ENCODE results near the gene KLK11. TPM values are rescaled to one million over a fixed set of nuclear protein-coding genes. Genes with fewer than 3 reads are reported as not detected.
"Not testable (repeated sequence)": the region's sequence is repeated elsewhere in the genome, so short reads cannot be mapped to it uniquely, and the experiment has no call there.

KLK11 gene
- polyA plus RNA-seq, 1 donor, result 0.15 TPM

DNA sequence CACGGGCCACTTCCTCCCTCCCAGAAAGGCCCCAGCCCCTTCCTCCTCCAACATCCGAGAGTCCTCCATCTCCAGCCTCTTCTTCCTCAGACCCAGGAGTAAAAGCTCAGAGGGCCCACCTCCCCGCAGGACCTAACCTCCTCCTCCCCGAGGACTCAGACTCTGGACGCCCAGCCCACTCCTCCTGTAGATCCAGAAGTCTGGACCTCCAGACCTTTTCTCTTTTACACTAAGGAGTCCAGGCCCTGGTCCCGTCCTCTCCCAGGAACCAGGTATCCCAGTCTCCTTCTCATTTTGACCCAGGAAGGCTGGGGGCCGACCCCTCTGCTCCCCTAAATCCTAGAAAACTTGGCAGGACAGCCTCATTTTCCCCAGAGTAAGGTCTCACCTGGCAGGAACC is 23.1 kb downstream of the KLK11 start:
- DNase-seq, result no peak

DNA sequence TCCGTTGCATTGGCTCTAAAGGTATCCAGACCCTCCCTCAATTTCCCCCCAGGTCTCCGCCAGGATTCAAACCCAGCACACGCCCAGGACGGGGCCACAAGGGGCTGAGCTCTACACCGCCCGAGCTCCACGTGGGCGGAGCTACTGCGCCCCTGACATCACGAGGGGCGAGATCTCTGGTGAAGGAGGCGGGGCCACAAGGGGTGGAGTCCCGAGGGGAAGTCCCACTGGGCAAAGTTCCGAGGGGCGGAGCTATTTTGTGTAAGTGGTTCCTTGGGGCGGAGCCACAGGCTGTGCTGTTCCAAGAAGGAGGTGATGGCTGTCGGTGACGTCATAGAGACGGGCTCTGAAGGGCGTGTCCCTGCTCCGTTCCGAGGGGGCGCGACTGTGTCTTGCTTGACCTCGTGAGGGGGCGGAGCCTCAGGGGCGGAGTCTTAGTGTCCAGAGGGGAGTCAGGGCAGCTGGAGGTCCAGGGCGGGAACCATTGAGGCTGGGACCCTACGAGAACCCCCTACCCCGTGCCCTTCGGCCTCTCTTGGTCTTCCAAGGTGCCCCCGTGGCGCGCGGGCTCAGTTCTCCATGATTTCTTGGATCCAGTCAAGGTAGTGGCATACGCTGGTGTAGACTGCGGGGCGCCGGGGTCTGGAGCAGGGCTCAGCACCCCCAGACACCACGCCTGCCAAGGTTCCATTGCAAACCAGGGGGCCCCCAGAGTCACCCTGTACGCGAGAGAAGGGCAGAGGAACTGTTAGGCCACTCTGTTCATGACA is 23.7 kb downstream of the KLK11 start:
- peak; percentile 40 for DNase-seq

DNA sequence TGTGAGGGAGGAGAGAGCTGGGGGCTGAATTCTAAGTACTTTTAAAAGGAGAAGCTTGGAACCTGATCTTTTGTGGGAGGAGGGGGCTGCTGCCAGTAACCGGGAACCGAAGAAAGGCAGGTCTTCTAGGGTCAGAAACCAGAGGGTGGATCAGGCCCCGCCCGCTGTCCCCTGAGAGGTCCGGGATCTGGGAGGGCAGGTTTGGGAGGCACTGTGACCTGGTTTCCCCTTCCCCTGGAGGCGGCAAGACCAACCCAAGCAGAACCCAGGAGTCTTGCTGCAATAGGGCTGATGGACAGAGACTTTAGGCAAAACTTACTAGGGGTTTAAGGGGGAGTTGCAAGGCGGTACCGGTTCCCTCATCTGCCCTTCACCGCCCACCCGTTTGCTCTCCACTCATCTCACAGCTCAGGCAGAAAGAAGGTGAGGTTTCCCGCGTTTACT is 24.3 kb downstream of the KLK11 start:
- DNase-seq, result peak; percentile 60

DNA sequence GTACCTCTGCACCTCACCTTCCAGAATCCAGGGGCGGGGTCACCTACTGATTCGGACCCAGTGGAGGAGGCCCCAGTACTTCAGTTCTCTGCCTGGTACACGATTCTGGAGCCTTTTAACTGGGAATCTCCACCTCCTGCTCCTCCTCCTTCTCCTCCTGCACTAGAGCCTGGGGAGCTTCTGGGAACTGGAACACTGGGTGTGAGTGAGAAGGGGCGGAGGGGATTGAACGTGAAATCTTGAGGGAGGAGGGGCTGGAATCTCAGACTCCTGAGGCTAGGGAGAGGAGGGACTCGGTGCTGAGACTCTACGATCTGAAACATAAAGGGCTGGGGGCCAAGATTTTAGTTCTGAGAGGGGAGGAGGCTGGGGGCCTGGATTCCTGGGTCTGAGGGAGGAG is 24.9 kb downstream of the KLK11 start, which contains the start of gene KLK8:
KLK8 (minus strand) TSS at position 90 of the 400 bp plus-strand sequence. CDS start 437 bp downstream, outside the sequence.
- DNase-seq, result peak; percentile 44

DNA sequence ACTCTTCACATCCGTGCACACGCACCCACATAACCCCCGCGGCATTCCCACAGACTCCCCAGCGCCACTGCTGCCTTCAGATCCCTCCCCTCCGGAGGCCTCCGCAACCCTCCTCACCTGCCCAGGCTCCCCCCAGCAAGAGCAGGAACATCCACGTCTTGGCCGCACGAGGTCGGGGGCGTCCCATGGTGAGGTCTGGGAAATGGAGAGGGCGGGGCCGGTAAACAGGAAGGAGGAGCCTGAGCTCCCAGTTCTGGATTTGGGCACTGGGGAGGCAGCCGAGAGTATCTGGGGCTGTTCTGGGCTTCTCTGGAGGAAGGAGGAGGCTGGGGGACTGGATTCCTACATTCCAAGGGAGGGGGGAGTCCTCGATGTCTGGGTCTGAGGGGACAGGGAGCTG is 25.4 kb downstream of the KLK11 start:
- no peak for DNase-seq

DNA sequence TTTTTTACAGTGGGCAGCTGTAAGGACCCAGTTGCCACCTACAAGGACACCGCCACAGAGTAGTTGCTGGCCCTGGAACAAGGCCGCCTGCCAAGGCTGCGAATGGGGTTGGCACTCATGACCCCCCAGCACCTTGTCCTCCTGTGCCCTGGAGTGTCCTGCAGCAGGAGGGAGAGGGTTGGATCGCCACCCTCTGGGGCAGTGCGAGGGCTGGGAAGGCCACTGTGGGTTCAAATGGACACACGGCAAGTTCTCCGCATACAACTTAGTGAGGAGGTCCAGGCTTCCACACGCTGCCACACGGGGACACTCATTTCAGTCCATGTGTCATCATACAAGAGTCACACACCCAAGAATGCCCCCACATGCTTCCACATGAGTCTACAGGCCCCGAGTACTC is 26.0 kb downstream of the KLK11 start:
- DNase-seq, result no peak

DNA sequence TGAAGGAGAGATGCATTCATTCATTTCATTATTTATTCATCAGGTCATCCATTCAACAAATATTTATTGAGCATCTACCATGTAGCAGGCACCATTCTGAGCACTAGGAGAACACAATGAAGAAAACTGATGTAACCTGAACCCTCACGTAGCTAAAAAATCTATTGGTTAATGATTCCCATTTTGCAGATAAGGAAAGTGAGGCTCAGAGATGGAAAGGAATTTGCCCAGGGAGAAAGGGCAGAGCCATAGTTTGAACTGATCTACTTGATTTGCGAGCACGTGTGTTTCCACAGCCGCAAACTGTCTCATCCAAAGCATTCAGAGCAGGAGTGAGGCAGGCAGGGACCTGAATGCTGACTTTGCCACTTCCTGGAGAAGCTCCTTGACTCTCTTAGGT is 27.7 kb downstream of the KLK11 start:
- no peak for DNase-seq

DNA sequence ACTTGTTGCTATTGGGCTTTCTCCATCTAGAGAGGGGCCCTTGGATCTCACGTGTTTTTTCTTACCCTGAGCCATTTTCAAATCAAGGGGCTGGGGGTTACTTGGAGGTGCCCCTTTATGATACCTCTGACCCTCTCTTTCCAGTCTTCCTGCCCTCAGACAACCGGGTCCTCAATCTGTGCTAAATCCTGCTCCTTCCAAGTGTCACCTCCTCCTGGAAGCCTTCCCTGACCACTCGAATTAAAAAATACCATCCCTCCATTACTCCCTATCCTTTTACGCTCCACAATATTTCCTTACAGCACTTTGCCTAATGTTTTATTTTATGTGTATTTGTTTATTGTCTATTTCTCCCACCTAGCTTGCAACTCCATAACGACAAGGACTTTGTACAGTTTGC is 28.4 kb downstream of the KLK11 start:
- DNase-seq, result no peak

DNA sequence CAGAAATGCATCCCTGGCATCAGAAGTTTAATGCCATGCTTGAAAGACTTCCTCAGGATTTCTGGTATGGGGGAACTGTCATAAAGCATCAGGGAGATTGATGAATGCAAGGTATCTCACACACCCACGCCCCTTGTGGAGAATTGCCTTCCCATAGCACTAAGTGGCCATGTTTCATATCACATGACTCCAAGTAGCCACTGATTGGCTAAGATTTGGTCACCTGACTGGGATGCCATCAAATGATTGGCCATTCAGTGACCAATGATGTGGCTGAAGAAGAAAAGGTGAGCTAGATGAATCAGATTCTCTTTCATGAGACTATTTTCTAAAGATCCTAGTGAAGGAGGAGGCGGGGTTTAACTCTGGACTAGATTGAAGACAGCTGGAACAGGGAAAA is 32.3 kb downstream of the KLK11 start:
- DNase-seq, result no peak

DNA sequence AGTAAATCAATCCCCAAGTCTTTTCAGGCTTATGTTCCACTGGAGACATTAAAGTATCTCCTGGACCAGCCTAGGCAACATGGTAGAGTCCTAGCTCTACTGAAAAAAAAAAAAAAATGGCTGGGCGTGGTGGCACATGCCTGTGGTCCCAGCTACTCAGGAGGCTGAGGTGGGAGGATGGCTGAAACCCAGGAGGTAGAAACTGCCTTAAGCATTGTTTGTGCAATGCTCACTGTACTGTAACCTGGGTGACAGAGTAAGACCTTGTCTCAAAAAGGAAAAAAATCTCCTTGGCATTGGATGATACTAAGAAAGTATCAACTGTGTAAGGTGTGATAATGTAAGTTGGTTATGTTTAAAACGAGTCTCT is 33.8 kb downstream of the KLK11 start:
- DNase-seq, result no peak

DNA sequence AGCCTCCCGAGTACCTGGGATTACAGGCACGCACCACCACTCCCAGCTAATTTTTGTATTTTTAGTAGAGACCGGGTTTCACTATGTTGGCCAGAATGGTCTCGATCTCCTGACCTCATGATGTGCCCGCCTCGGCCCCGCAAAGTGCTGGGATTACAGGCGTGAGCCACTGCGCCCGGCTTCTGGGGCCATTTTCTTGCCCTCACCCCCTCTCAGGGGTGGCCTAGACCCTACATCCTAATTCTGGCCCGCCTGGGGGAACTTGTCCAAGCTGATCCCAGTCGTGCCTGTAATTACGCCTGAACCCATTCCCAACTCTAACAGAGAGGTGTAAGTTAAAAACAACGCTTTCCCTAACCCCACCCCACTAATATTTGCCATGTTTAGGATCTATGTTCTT is 42.0 kb downstream of the KLK11 start:
- not testable (repeated sequence) for DNase-seq

DNA sequence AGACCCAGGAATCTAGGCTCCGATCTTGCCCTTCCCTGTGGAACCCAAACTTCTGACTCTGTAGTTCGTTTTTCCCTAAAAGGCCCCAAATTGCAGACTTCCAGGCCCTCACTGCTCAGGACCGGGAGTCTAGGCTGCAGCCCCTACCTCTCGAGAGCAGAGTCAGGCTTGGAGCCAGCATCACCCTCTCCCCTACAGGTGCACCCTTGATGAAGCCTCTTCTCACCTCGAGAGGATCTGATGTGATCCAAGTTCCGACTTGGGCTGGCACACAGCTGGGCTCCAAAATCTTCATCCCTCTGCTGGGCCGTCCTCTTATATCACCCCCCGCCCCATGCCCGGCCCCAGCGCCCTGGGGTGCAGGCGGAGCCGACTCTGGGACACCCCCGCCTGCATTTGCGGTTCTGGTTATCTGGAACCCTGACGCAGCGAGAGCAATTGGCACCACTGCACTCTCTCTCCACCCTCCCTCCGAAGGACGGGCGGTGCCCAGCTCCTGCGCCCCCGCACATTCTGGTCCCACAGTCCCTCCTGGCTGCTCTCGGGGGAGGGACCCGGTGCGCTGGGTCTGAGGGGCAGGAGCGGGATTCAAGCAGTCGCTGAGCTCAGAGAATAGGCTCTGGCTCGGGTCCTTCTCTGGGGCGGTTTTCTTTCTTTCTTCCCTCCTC is 42.7 kb downstream of the KLK11 start, which contains the start of gene KLK7:
KLK7 (minus strand) TSS at position 293 of the 668 bp plus-strand sequence. CDS start 1,518 bp downstream, outside the sequence.
- DNase-seq, result no peak

DNA sequence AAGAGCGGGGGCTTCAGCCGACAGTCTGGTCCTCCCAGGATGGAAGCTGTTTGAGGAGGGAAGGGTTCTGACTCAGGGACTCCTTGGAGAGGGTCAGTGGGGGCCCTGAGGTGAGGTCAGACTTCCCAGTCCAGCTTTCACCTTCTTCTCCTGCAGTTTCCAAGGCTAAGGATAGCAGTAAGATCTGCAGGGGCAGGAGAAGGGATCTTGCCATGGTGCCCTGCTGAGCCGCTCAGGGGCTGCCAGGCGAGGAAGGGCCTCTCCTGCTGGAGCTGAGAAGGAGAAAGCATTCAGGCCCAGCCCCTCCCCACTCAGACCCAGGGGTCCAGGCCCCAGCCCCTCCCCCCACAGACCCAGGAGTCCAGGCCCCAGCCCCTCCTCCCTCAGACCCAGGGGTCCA is 44.2 kb downstream of the KLK11 start:
- no peak for DNase-seq

DNA sequence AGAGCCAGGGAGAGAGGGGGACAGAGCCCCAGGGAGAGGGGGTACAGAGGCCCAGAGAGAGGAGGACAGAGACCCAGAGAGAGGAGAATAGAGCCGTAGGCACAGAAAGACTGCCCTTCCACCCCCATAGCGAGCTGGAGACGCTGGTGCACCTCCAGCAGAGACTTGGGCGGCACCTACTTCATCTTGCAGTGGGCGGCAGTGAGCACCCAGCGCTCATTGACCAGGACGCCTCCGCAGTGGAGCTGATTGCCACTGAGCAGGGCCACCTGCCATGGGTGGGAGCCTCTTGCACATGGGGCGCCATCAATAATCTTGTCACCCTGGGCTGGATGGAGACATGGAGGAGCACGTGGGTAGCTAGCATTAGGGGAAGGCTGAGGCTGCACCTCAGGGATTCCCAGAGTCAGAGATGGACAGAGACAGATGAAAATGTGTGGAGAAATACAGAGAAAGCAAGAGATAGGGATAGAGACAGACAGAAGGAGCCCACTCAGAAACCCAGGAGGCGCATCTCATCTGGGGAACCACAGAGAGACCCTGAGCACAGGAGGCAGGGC is 44.7 kb downstream of the KLK11 start:
- no peak for DNase-seq

DNA sequence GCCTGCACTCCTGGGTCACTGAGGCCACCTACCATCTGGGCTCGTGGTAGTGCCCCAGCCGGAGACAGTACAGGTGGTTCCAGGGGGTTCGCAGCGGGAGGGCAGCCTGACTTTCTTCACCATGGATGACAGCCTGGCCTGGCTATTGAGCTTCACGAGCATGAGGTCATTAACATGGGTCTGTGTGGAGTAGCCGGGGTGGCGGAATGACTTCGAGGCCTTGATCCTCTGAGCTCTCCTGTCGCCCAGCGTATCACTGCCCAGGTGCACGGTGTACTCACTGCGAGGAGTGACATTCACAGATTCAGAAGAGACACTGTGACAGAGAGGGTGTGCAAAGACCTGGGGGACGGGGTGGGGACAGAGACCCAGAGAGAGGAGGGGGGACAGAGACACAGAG is 46.2 kb downstream of the KLK11 start:
- DNase-seq, result no peak

DNA sequence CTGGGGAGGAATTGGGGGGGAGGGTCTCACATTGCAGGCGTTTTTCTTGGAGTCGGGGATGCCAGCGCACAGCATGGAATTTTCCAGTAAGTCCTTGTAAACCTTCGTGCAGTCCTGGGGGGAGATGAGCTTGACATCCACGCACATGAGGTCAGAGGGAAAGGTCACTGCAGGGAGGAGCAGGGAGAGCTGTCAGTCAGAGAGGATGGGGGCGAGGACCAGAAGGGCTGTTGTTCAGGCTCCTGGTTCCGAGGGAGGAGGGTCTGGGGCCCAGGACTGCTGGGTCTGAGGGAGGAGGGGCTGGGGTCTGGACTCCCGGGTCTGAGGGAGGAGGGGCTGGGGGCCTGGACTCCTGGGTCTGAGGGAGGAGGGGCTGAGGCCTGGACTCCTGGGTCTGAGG is 46.7 kb downstream of the KLK11 start:
- no peak for DNase-seq

DNA sequence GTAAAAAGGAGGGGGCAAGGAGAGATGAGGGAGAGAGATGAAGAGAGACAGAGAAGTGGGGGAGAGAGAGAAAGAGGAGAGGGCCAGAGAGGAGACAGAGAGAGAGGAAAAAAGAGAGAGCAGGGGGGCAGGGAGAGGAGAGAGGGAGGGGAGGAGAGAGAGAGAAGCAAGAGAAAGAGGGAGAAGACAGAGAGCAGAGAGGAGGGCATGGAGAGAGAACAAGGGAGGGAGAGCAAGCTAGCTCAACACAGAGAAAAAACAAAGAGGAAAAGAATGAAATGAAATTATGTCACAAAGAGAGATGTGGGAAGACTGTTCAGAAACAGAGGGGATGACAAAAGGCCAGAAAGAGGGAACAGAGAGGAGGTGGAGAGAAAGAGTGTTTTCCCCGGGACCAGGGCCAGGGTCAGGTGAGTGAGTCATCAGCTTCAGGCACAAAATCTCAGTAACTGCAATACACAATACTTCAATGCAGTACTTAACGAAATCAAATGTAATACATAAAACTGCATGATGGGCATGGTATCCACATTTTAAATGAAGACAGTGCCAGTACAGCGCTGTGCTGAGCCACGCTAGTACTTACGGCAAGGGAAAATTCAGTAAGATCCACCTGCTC is 47.5 kb downstream of the KLK11 start:
- DNase-seq, result no peak

DNA sequence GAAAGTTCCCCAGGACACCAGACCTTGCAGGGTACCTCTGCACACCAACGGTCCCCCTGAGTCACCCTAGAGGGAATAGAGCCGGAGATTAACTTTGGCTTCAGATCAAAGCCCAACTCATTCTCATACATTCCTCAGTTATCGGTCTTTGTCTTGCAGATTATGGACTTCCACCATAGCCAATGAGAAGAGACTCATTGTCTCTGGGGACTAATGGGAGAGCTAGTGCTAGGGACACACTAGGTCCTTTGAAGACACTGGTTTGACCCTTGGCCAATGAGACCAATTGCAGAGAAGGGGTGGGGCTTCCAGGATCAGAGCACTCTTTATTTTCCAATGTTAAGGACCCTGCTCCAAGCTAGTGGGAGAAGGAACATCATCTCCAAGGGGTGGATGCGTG is 48.8 kb downstream of the KLK11 start:
- DNase-seq, result no peak

DNA sequence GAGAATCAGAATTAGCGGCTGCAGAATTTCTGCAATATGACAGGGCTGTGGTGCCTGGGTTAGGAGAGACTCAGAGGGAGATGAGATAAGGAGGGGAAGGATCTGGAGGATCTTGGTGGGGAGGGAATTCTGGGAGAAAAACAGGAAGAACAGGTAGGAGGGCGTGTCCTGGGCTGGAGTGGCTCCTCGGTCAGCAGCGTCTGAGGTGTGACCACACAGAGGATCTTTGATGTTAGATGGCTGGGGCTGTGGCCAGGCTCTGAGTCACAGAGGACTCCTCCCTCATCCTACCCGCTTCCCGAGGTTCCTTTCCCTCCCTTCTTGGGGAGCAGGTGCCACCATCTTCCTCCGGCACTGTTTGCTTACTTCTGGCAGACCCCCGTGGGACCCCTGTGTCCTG is 50.6 kb downstream of the KLK11 start:
- DNase-seq, result no peak

DNA sequence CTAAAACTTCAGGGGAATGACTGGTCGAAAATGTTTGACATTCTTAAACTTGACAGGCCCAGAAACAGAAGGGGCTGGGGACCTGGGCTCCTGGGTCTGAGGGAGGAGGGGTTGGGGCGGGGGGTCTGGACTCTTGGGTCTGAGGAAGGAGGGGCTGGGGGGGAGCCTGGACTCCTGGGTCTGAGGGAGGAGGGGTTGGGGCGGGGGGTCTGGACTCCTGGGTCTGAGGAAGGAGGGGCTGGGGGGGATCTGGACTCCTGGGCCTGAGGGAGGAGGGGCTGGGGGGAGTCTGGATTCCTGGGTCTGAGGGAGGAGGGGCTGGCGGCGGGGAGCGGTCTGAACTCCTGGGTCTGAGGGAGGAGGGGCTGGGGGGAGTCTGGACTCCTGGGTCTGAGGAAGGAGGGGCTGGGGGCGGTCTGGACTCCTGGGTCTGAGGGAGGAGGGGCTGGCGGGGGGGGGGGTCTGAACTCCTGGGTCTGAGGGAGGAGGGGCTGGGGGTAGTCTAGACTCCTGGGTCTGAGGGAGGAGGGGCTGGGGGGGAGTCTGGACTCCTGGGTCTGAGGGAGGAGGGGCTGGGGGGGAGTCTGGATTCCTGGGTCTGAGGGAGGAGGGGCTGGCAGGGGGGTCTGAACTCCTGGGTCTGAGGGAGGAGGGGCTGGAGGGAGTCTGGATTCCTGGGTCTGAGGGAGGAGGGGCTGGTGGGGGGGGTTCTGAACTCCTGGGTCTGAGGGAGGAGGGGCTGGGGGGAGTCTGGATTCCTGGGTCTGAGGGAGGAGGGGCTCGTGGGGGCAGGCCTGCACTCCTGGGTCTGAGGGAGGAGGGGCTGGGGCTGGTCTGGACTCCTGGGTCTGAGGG is 51.5 kb downstream of the KLK11 start:
- DNase-seq, result no peak

DNA sequence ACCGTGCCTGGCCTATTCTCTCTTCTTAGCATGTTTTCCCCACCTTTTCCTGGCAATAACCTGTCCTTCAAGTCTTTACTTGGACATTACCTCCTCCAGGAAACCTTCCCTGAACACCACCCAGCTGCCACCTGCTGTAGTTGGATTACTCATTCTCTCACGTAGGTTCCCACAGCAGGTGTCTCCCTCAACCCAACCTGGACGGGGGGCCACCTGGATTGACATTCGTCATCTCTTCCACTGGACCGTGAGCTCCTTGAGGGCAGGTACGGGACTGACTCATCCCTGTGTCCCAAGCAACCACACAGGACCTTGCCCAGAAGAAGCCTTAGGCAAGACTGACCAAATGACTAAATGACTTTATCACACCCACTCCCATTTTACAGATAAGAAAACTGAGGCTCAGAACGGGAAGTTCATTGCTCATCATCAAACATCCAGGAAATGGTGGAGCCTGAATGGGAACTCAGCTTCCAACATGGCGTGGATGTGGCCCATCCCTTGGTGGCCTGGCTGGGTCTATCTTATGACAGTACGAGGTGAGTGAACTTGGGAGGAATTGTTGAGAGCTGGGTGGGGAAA is 53.5 kb downstream of the KLK11 start:
- DNase-seq, result no peak
